Thoracic aorta (tissue), 2 donors: Measurements from ENCODE around the gene PAK1. TPM values are rescaled to one million over a fixed set of nuclear protein-coding genes. Genes with fewer than 3 reads are reported as not detected.

Source experiments
- ATAC-seq: fragments of 150-250 bp; one replicate; pipeline ENCODE4 v1.8.0; 2017; ENCODE audit warnings: low read depth; ENCODE audit not compliant: insufficient number of reproducible peaks, low FRiP score
- DNase-seq: peaks from one replicate; pipeline ENCODE4 v3.0.0-alpha.2; 2020; ENCODE audit warnings: low spot score
- H3K27ac ChIP-seq, 2 donors: fragments of 200-600 bp; sonication (generic); 1 replicate in 1 of 2; 2 replicates in 1 of 2; pipeline ENCODE4 v1.5.1; 2016; ENCODE audit warnings: mild to moderate bottlenecking in 2 of 2, moderate library complexity in 2 of 2
- H3K27me3 ChIP-seq: fragments of 200-600 bp; sonication (generic); replicated peaks from 2 replicates; pipeline ENCODE4 v1.6.0; 2016; ENCODE audit warnings: mild to moderate bottlenecking; ENCODE audit not compliant: insufficient read depth
- H3K36me3 ChIP-seq: fragments of 200-600 bp; sonication (generic); one replicate; pipeline ENCODE4 v1.5.1; 2016
- H3K4me1 ChIP-seq, 2 donors: fragments of 200-600 bp; sonication (generic); 1 replicate in 1 of 2; 2 replicates in 1 of 2; pipeline versions ENCODE4 v1.5.1 to v1.6.0; 2016; ENCODE audit warnings: low read depth in 2 of 2, mild to moderate bottlenecking in 1 of 2; ENCODE audit not compliant: control insufficient read depth in 1 of 2
- H3K4me3 ChIP-seq: fragments of 200-600 bp; sonication (generic); 2 replicates; pipeline ENCODE4 v1.5.1; 2016; ENCODE audit warnings: mild to moderate bottlenecking
- H3K9me3 ChIP-seq: fragments of 200-600 bp; sonication (generic); 2 replicates; pipeline ENCODE4 v1.5.1; 2016
- total RNA-seq, 2 donors: library from RNA; depleted of rRNA; stranded (reverse); fragments of >200 nt; gene quantifications; one replicate each; pipeline versions ENCODE4 v1.1.0 to v1.2.3, GENCODE V29; 2016
- TF ChIP-seq, protein P1 (sequence below): fragments of 200-600 bp; sonication (generic); IDR thresholded peaks from one replicate; pipeline ENCODE4 v1.5.1; 2019; ENCODE audit warnings: antibody characterized with exemption

PAK1 gene
- total RNA-seq, 2 donors from 2014 or later: 29.4 to 48.3 TPM

DNA sequence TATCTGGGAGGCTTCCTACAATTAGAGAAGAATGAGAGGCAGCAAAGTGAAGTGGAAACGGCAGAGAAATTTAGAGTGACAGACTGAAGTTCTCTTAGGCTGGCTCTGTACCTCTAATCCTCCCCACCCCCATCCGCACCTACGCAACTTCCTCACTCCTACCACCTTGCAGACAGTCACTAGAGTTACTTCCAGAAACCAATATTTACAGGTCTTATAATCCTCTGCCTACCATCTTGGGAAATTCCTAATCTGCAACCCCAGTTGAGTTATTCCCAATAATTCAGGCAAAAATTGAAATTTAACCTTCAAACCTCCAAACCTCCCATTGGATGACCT, 71.7 kb downstream of the PAK1 start:
- Histone ChIP-seq H3K4me3 (no peak overlapping the region), H3K9me3 (no peaks in the 10 kb centered on the region), H3K27me3 (no peaks in the 10 kb centered on the region), H3K4me1 (peaks cover 0 to 2% of the 10 kb centered on the region in 2 donors), H3K36me3 (no peaks in the 10 kb centered on the region), H3K27ac (no peak overlapping the region)
- TF ChIP-seq, protein P1, sequence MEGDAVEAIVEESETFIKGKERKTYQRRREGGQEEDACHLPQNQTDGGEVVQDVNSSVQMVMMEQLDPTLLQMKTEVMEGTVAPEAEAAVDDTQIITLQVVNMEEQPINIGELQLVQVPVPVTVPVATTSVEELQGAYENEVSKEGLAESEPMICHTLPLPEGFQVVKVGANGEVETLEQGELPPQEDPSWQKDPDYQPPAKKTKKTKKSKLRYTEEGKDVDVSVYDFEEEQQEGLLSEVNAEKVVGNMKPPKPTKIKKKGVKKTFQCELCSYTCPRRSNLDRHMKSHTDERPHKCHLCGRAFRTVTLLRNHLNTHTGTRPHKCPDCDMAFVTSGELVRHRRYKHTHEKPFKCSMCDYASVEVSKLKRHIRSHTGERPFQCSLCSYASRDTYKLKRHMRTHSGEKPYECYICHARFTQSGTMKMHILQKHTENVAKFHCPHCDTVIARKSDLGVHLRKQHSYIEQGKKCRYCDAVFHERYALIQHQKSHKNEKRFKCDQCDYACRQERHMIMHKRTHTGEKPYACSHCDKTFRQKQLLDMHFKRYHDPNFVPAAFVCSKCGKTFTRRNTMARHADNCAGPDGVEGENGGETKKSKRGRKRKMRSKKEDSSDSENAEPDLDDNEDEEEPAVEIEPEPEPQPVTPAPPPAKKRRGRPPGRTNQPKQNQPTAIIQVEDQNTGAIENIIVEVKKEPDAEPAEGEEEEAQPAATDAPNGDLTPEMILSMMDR: no peak
- DNase-seq (no peak), ATAC-seq (no peak)

DNA sequence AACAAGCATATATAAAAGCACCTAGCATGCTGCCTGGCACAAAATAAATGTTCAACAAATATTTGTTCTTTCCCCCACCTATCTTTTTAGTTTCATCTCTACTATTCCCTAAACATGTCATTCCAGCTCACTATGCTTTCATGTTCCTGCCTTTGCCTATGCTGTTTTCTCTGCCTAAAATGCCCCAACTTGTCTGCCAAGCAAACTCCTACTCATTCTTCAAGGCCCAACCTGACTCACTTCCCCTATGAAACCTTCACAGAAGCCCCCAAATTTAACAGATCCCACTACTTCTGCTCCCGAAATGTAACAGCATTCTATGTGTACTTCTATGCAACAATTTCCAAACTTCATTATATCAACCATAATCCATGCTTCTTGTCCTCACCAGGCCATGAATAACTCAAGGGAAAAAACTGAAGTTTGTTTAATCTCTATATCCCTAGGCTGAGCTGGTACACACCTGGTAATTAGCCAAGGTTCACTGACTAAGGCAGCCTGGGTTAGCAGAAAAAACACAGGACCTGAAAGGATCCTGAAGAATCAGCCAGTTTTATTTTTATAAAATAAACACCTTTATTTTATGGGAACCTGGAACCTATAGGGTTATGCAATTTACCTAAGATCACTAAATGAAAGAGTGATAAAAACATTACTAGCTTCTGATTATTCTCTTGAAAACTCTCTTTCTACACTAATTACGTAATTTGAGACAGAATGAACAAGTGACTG, 72.2 kb downstream of the PAK1 start:
- Histone ChIP-seq H3K4me1 (no peaks in the 10 kb centered on the region), H3K27me3 (no peaks in the 10 kb centered on the region), H3K36me3 (no peaks in the 10 kb centered on the region), H3K27ac (no peak overlapping the region), H3K4me3 (no peak overlapping the region), H3K9me3 (no peaks in the 10 kb centered on the region)
- DNase-seq (no peak), ATAC-seq (no peak)
- TF ChIP-seq, protein P1: no peak

DNA sequence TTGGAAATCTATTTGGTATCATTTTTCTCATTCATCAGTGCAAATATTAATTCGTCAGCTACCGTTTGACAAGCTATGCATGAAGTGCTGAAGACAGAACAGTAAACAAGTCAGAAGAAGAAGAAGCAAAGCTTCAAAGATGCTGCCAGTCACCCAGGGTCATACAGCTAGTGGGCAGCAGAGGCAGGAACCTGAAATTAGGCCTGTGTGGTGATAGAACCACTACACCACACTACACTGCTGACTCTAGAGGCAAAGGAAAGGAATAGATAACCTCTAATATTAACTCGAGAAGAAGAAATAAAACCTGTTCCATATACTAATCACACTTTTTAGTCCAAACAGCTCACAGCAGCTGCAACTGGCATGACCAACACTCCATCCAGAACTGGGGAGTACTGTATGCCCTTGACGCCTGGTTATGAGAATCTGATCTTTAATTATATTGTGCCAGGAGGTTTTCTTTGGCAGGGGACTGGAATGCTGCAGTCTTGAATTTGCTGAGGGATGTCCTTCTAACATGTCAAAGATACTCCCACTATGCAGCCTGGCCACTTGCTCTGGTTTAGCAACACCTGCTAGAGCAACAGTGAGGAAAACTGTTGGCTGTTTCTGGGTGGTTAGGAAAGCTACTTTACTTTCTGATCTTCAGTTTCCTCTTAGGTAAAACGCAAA, 73.0 kb downstream of the PAK1 start:
- no peaks in the 10 kb centered on the region for H3K36me3 ChIP-seq
- ATAC-seq (no peak), DNase-seq (no peak)
- no peaks in the 10 kb centered on the region for H3K27me3 ChIP-seq
- no peaks in the 10 kb centered on the region for H3K9me3 ChIP-seq
- TF ChIP-seq, protein P1: no peak
- H3K4me1 ChIP-seq: peaks cover 0 to under 1% of the 10 kb centered on the region in 2 donors
- no peak overlapping the region for H3K27ac ChIP-seq
- H3K4me3 ChIP-seq: no peak overlapping the region

DNA sequence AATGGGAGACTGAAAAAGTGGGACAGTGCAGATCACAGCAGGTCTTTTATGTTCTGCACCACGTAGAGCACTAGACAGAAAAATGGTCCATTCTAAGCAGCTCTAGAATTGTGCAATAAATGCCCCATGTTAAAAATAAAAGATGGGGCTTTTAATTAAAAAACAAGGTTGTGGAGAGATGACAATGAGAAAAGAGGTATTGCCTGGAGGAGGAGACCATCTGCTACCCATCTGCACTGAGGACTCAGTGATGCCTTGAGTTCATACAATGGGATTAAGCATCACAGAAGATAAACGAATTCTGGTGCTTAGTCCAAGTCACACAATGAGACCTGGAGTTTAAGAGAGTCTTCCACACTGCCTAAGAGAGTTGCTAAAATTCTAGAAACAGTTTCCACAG, 73.6 kb downstream of the PAK1 start:
- no peaks in the 10 kb centered on the region for H3K9me3 ChIP-seq
- ATAC-seq (no peak), DNase-seq (no peak)
- H3K36me3 ChIP-seq: no peaks in the 10 kb centered on the region
- no peak overlapping the region for H3K4me3 ChIP-seq
- TF ChIP-seq, protein P1: no peak
- no peaks in the 10 kb centered on the region for H3K27me3 ChIP-seq
- H3K27ac ChIP-seq: no peak overlapping the region
- H3K4me1 ChIP-seq: peaks cover 0 to 4% of the 10 kb centered on the region in 2 donors

DNA sequence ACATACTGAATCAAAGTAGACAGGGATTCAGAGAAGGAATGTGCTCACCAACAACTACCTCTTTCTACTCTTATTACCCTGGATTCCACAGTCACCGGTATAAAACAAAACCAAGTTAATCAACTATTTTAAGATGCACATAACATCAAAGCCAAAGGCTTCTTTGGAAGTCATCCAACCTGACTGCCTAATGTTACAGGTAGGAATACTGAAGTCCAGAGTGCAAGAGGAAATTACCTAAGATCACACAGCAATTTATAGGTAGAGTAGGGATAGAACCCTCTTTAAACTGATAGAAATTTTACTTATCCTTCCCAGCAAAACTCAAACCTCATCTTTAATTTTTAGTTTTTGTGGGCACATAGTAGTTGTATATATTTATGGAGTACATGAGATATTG, 76.3 kb downstream of the PAK1 start:
- Histone ChIP-seq H3K27me3 (no peaks in the 10 kb centered on the region), H3K36me3 (no peaks in the 10 kb centered on the region), H3K4me3 (no peak overlapping the region), H3K4me1 (peaks cover 3 to 10% of the 10 kb centered on the region in 2 donors), H3K27ac (no peak overlapping the region), H3K9me3 (no peaks in the 10 kb centered on the region)
- DNase-seq (no peak), ATAC-seq (no peak)
- TF ChIP-seq, protein P1: no peak
